ENCODE measurements around the gene CAPN15. TPM values are rescaled to one million over a fixed set of nuclear protein-coding genes. Genes with fewer than 3 reads are reported as not detected.

CAPN15 gene
- total RNA-seq, 1 experiment from 2014 or later = 55.9 TPM

- no peaks in the 10 kb centered on the region for H3K27me3 ChIP-seq
- no peak for DNase-seq
- H3K36me3 ChIP-seq = peaks cover 49% of the 10 kb centered on the region
- H3K9me3 ChIP-seq = no peaks in the 10 kb centered on the region
- no peak overlapping the region for H3K4me3 ChIP-seq
Observed at GRCh38 chr16:519841-520687, 7.4 kb upstream of the CAPN15 start.

- Histone ChIP-seq H3K4me3 (no peak overlapping the region), H3K27me3 (no peaks in the 10 kb centered on the region), H3K9me3 (no peaks in the 10 kb centered on the region), H3K36me3 (peaks cover 49% of the 10 kb centered on the region)
- DNase-seq = no peak
Observed at GRCh38 chr16:520847-521246, 6.7 kb upstream of the CAPN15 start.

- no peak overlapping the region for H3K4me3 ChIP-seq
- H3K9me3 ChIP-seq = no peaks in the 10 kb centered on the region
- DNase-seq = no peak
- H3K36me3 ChIP-seq = peaks cover 42% of the 10 kb centered on the region
- no peaks in the 10 kb centered on the region for H3K27me3 ChIP-seq
Observed at GRCh38 chr16:521381-522210, 5.9 kb upstream of the CAPN15 start.

GRCh38 chr16:522320-523096 is 5.0 kb upstream of the CAPN15 start:
- H3K36me3 ChIP-seq = peaks cover 36% of the 10 kb centered on the region
- DNase-seq = no peak
- H3K27me3 ChIP-seq = no peaks in the 10 kb centered on the region
- H3K9me3 ChIP-seq = no peaks in the 10 kb centered on the region
- H3K4me3 ChIP-seq = no peak overlapping the region

- no peak overlapping the region for H3K4me3 ChIP-seq
- DNase-seq = no peak
- H3K36me3 ChIP-seq = peaks cover 37% of the 10 kb centered on the region
- no peaks in the 10 kb centered on the region for H3K9me3 ChIP-seq
- no peaks in the 10 kb centered on the region for H3K27me3 ChIP-seq
Observed at GRCh38 chr16:523097-523741, 4.3 kb upstream of the CAPN15 start.

GRCh38 chr16:524274-525040 is 3.1 kb upstream of the CAPN15 start:
- Histone ChIP-seq H3K9me3 (no peaks in the 10 kb centered on the region), H3K27me3 (no peaks in the 10 kb centered on the region), H3K4me3 (no peak overlapping the region), H3K36me3 (peaks cover 42% of the 10 kb centered on the region)
- DNase-seq = peak; percentile 34

GRCh38 chr16:525123-525519 is 2.4 kb upstream of the CAPN15 start:
- DNase-seq = no peak
- H3K4me3 ChIP-seq = no peak overlapping the region
- H3K27me3 ChIP-seq = no peaks in the 10 kb centered on the region
- peaks cover 43% of the 10 kb centered on the region for H3K36me3 ChIP-seq
- no peaks in the 10 kb centered on the region for H3K9me3 ChIP-seq

GRCh38 chr16:525520-526180 is 1.9 kb upstream of the CAPN15 start:
- peak overlapping the region; percentile 85 for H3K4me3 ChIP-seq
- peak; percentile 80 for DNase-seq
- peaks cover 45% of the 10 kb centered on the region for H3K36me3 ChIP-seq
- no peaks in the 10 kb centered on the region for H3K9me3 ChIP-seq
- no peaks in the 10 kb centered on the region for H3K27me3 ChIP-seq

- H3K4me3 ChIP-seq = peak overlapping the region; percentile 85
- no peaks in the 10 kb centered on the region for H3K27me3 ChIP-seq
- no peaks in the 10 kb centered on the region for H3K9me3 ChIP-seq
- DNase-seq = peak; percentile 44
- peaks cover 46% of the 10 kb centered on the region for H3K36me3 ChIP-seq
Observed at GRCh38 chr16:526181-527014, 1.1 kb upstream of the CAPN15 start.

GRCh38 chr16:528111-529011 is 849 bp downstream of the CAPN15 start:
- Histone ChIP-seq H3K4me3 (peak overlapping the region; percentile 83), H3K36me3 (peaks cover 43% of the 10 kb centered on the region), H3K9me3 (no peaks in the 10 kb centered on the region), H3K27me3 (no peaks in the 10 kb centered on the region)
- peak; percentile 81 for DNase-seq

- H3K9me3 ChIP-seq = no peaks in the 10 kb centered on the region
- no peak for DNase-seq
- no peaks in the 10 kb centered on the region for H3K27me3 ChIP-seq
- H3K36me3 ChIP-seq = peaks cover 44% of the 10 kb centered on the region
- peak overlapping the region; percentile 83 for H3K4me3 ChIP-seq
Observed at GRCh38 chr16:529012-529575, 1.6 kb downstream of the CAPN15 start.

- Histone ChIP-seq H3K27me3 (no peaks in the 10 kb centered on the region), H3K36me3 (peaks cover 41% of the 10 kb centered on the region), H3K4me3 (no peak overlapping the region), H3K9me3 (no peaks in the 10 kb centered on the region)
- no peak for DNase-seq
Observed at GRCh38 chr16:530111-530817, 2.8 kb downstream of the CAPN15 start.
